Right lobe of liver (tissue), 4 donors: ENCODE results near the gene SCUBE2.

Experiments
- CTCF ChIP-seq, 4 donors: fragments of 200-600 bp in 3 of 4; fragments of 450-650 bp in 1 of 4; IDR thresholded peaks; one replicate each; pipeline versions ENCODE4 v1.5.1 to v1.8.0; 2016 to 2022; ENCODE audit warnings: antibody characterized with exemption in 4 of 4, mild to moderate bottlenecking in 2 of 4
- POLR2A ChIP-seq: fragments of 450-650 bp; IDR thresholded peaks from one replicate; pipeline ENCODE4 v1.6.1; 2017; ENCODE audit warnings: antibody characterized with exemption, mild to moderate bottlenecking
- donor health status: DM: no; HTN: no; CAD: no.
- donor health status: DM: no; HTN: no; CAD: no.
- donor health status: DM: no; HTN: yes; CAD: no.

GRCh38 chr11:9133956-9134355, 42.6 kb upstream of the SCUBE2 start:
- no peak for TF ChIP-seq CTCF (IDR thresholded peaks at IDR 0.05)
- no peak for TF ChIP-seq POLR2A
